HG03139 (cell line): ENCODE results near the gene COL24A1.
"Not testable (repeated sequence)": the region's sequence is repeated elsewhere in the genome, so short reads cannot be mapped to it uniquely, and the experiment has no call there.

Experiments used
- ATAC-seq: cut with Tn5 transposase; IDR thresholded peaks from one replicate; pipeline ENCODE4 v1.9.1; 2021; ENCODE audit not compliant: unreplicated experiment

Gene COL24A1

GRCh38 chr1:85900921-85901320, 255.7 kb downstream of the COL24A1 start:
- ATAC-seq, result no peak

DNA sequence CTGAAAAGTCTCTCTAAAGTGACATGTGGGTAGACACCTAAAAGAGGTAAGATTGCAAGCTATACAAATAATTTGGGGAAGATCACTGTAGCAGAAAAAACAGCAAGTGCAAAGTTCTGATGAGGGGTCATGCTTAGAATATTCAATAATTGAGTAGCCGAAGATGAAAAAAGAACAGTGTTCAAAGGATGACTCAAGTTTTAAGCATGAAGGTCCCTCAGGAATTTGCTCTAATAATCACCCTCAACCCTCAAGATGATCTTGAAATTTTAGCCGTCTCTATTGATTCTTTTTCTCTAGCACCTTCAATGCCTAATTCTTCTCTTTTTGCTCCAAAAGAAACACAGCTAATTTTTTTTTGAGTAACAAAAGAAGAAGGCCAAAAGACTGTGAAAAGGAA, 257.7 kb downstream of the COL24A1 start:
- ATAC-seq, result no peak

DNA sequence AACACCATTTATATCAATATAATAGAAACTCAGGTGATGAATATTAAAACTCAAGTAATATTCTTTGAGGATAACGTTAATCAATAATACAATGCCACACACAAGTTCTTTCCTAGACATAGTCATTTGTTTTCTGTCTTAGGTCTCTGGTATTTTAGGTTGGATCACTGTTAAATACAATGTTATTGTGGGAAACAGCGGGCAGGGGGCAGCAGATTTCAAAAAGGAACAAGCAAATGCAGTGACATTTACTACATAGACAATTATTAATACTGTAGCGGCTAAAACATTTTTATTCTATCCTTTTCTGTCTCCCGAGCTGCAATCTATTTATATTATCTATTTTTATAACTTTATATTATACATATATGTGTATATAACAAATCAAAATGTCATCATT, 261.9 kb downstream of the COL24A1 start:
- ATAC-seq, result no peak

DNA sequence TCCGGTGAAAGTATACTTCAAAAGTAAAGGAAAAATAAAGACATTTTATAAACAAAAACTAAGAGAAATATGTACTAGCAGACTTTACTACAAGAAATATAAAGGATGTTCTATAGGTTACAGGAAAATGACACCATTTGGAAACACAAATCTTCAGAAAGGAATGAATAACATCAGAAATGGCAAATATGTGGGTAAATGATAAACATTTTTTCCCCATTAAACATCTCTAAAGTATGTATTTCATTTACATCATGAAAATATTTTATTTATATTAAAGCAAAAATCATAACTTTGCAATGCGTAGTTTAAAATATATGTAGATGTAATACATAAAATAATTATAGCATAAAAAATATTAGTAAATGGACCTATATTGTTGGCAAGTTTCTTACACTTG, 264.2 kb downstream of the COL24A1 start:
- no peak for ATAC-seq

- no peak for ATAC-seq
These were observed 266.7 kb downstream of the COL24A1 start for GRCh38 chr1:85889870-85890269.

DNA sequence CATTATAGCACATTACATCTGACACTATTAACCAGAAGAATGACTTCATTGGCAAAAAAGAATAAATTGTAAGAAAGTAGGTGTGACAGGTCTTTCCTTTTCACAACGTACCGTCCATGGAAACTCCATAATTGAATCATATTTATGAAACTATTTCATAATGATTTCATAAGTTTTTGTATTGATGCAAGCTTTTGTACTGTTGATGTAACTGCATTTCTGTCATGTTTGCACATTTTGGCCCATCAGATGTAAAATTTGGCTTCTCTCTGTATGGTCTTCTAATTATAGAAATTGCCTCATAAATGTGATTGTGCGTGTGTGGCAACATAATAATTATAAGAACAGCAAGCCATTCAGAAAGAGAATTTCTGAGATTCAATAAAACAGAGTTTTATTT, 267.7 kb downstream of the COL24A1 start:
- no peak for ATAC-seq

GRCh38 chr1:85884372-85885035, 272.1 kb downstream of the COL24A1 start:
- ATAC-seq, result no peak

DNA sequence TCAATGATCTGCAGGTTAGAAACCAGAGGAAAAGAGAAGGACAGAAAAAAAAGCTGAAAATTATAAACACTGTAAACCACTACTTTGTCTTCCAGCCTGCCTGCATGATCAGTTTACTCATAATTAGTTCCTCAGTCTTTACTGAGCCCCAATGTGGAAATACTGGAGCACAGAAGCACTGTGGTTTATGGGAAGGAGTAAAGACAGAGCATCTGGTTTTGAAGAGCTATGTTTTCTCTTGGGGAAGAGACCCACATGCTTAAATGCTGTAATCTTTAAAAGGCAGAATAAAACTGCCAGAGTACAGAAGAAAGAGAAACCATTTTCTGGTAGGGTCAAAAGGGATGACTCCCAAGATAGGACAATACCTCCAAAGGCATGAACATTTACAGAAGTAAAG, 289.4 kb downstream of the COL24A1 start:
- ATAC-seq, result no peak

- no peak for ATAC-seq
These were observed 291.4 kb downstream of the COL24A1 start for GRCh38 chr1:85865213-85865612.

- ATAC-seq, result no peak
These were observed 291.8 kb downstream of the COL24A1 start for GRCh38 chr1:85864727-85865126.

- ATAC-seq, result not testable (repeated sequence)
These were observed 292.9 kb downstream of the COL24A1 start for GRCh38 chr1:85863639-85864038.

DNA sequence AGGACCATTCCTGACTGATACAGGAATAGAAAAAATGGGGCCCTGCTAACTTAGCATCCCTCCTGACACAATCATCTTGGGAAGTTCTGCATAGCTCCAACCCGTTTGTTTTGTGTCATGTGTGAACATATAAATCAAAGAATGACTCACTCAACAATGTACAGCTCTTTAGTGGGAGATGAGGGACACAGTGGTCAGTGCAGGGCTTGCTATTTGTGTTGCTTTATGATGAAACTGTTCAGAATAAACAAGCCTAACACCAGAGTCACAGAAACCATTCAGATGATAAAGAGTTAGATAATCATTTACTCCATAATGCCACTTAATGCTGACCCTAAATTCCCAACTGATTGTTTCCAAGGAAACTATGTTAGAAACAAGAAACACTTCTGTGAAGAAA, 294.1 kb downstream of the COL24A1 start:
- no peak for ATAC-seq

GRCh38 chr1:85857991-85858390, 298.6 kb downstream of the COL24A1 start:
- no peak for ATAC-seq

GRCh38 chr1:85850238-85850637, 306.3 kb downstream of the COL24A1 start:
- ATAC-seq, result no peak

DNA sequence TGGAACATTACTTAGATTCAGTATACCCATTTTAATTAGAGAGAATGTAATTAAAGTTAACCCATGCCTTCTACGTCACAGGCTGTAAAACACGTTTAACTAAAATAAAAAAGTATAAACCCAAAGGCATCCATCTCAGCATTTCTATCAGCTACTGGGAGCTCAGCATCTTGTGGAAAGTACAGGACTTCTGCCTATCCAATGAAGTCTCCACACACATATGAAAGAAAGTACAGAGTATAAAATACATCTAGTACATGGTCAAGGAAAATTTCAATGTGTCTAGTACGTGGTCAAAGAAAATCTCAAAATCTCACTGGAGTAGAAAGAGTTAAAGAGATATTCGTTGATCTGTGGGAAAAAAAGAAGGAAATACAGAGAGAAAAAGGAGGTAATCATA, 306.9 kb downstream of the COL24A1 start:
- no peak for ATAC-seq

GRCh38 chr1:85847356-85847755, 309.2 kb downstream of the COL24A1 start:
- ATAC-seq, result no peak

DNA sequence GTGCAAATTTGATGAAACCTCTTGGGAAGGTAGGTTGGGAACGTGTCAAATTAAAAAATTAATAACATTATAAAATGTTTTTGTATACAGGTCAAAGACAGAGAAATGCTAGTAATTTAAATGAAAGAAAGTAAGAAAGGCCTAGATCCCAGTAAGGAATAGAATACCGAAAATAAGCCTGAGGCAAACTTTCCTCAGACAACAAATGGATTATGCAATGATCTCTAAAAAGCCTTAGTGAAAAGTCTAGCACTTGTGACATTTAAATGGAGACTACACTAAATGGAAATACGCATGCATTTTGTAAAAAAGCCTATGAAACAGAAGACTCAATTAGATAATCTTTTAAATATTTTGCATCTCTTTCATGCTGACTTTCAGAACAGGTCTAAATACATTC, 309.9 kb downstream of the COL24A1 start:
- ATAC-seq, result no peak

DNA sequence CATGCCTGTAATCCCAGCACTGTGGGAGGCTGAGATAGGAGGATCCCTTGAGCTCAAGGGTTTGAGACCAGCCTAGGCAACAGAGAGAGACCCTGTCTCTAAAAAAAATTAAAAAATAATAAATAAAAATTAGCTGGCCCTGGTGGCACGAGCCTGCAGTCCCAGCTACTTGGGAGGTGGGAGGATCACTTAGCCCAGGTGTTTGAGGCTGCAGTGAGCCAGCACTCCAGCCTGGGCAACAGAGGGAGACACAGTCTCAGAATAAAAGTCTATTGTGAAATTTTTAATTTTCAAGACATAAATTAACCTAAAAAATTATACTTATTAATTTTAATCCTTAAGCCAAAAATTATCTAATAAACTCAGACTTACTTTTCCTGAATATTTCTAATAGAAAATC, 317.1 kb downstream of the COL24A1 start:
- ATAC-seq, result no peak

GRCh38 chr1:85838238-85838637, 318.3 kb downstream of the COL24A1 start:
- ATAC-seq, result no peak

DNA sequence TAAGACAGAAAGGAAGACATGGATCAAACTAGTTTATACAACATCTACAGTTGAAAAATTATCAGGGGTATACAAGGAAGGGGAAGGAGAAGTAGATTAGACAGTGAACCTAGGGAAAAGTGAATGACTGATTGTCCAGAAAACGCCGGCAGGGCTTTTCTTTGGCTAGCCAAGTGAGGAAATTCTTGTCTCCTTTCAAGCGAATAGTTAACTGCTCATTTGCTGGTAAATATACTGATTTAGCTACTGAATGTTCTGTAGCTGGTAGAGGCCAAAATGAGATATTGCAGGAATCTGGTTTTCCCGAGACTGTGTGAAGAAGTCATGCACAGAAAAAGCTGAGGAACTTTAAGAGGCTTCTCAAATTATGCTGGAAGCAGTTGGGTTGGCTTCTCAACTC, 319.8 kb downstream of the COL24A1 start:
- no peak for ATAC-seq

- not testable (repeated sequence) for ATAC-seq
These were observed 323.4 kb downstream of the COL24A1 start for GRCh38 chr1:85833165-85833564.

- ATAC-seq, result no peak
These were observed 325.7 kb downstream of the COL24A1 start for GRCh38 chr1:85830837-85831236.

- no peak for ATAC-seq
These were observed 332.3 kb downstream of the COL24A1 start for GRCh38 chr1:85824066-85824840.
